ENCODE measurements around the gene GRAMD1B. TPM values are rescaled to one million over a fixed set of nuclear protein-coding genes. Genes with fewer than 3 reads are reported as not detected.
"Not testable (repeated sequence)": the region's sequence is repeated elsewhere in the genome, so short reads cannot be mapped to it uniquely, and the experiment has no call there.

The GRAMD1B gene
- total RNA-seq, 2 experiments from 2014 or later = 16.1 to 21.8 TPM

- Mint-ChIP-seq H3K4me3 (no peak overlapping the region), H3K27me3 (no peaks in the 10 kb centered on the region), H3K4me1 (ENCODE audit: low read depth) (peaks cover 6% of the 10 kb centered on the region), H3K27ac (no peak overlapping the region), H3K36me3 (ENCODE audit: low read depth) (no peaks in the 10 kb centered on the region), H3K9me3 (no peaks in the 10 kb centered on the region)
- no peak overlapping the region for H3K4me3 ChIP-seq (ENCODE audit: low read length)
- ATAC-seq (ENCODE audit: poor library complexity) = peak; percentile 99
- H3K9me3 ChIP-seq (ENCODE audit: control insufficient read depth in 1 of 2, insufficient read depth in 1 of 2, low read length in 2 of 2) = no peaks in the 10 kb centered on the region
- peak; percentile 85 for TF ChIP-seq CTCF (IDR thresholded peaks at IDR 0.05)
- H3K36me3 ChIP-seq (ENCODE audit: insufficient read depth, low read length) = no peaks in the 10 kb centered on the region
- ChIA-PET CTCF (interaction anchor here (0.9 to 1.4 kb wide), 4 partner anchors 9 to 104 kb away, joined by 3 to 4 read pairs (median 3); no protein-coding TSS in a partner anchor), POLR2A (no interaction called here)
- DNase-seq = peak; percentile 35 to 83 (median 52)
- peaks cover 4% of the 10 kb centered on the region for H3K4me1 ChIP-seq (ENCODE audit: insufficient read depth, low read length)
- no peaks in the 10 kb centered on the region for H3K27me3 ChIP-seq (ENCODE audit: control insufficient read depth in 1 of 2, insufficient read depth in 2 of 2, low read length in 2 of 2)
- no peak overlapping the region for H3K27ac ChIP-seq (ENCODE audit: low read depth in 1 of 2, low read length in 2 of 2)
- intact Hi-C loops (cut with DNase I, micrococcal nuclease) = loop anchor here (2.0 kb wide), 1 partner anchor 66 kb away; no protein-coding TSS in a partner anchor
Observed at GRCh38 chr11:123511037-123511870, 81.2 kb downstream of the GRAMD1B start.

GRCh38 chr11:123513309-123513708 is 83.2 kb downstream of the GRAMD1B start:
- H3K9me3 Mint-ChIP-seq; ATAC-seq (ENCODE audit: poor library complexity); H3K4me3 ChIP-seq (ENCODE audit: low read length); H3K4me3 Mint-ChIP-seq; H3K36me3 Mint-ChIP-seq (ENCODE audit: low read depth); H3K36me3 ChIP-seq (ENCODE audit: insufficient read depth, low read length); DNase-seq; H3K27ac ChIP-seq (ENCODE audit: low read depth in 1 of 2, low read length in 2 of 2); H3K27me3 Mint-ChIP-seq; H3K27me3 ChIP-seq (ENCODE audit: control insufficient read depth in 1 of 2, insufficient read depth in 2 of 2, low read length in 2 of 2); intact Hi-C loops (cut with DNase I, micrococcal nuclease); POLR2A ChIA-PET; H3K9me3 ChIP-seq (ENCODE audit: control insufficient read depth in 1 of 2, insufficient read depth in 1 of 2, low read length in 2 of 2); H3K27ac Mint-ChIP-seq: not testable (repeated sequence)
- peaks cover 19% of the 10 kb centered on the region for H3K4me1 Mint-ChIP-seq (ENCODE audit: low read depth)
- H3K4me1 ChIP-seq (ENCODE audit: insufficient read depth, low read length) = peaks cover 14% of the 10 kb centered on the region
- CTCF ChIA-PET = interaction anchor here (0.9 kb wide), 1 partner anchor 12 kb away, joined by 3 read pairs; no protein-coding TSS in a partner anchor

GRCh38 chr11:123516238-123516637 is 86.2 kb downstream of the GRAMD1B start:
- H3K9me3 ChIP-seq (ENCODE audit: control insufficient read depth in 1 of 2, insufficient read depth in 1 of 2, low read length in 2 of 2) = peaks cover 3 to 16% of the 10 kb centered on the region in 2 experiments
- no peaks in the 10 kb centered on the region for H3K36me3 ChIP-seq (ENCODE audit: insufficient read depth, low read length)
- no peak for DNase-seq
- peaks cover 10% of the 10 kb centered on the region for H3K4me1 ChIP-seq (ENCODE audit: insufficient read depth, low read length)
- no peak overlapping the region for H3K27ac ChIP-seq (ENCODE audit: low read depth in 1 of 2, low read length in 2 of 2)
- CTCF ChIA-PET = no interaction called here
- H3K4me1 Mint-ChIP-seq (ENCODE audit: low read depth) = peaks cover 14% of the 10 kb centered on the region
- no peak overlapping the region for H3K27ac Mint-ChIP-seq
- POLR2A ChIA-PET = no interaction called here
- H3K27me3 Mint-ChIP-seq = no peaks in the 10 kb centered on the region
- TF ChIP-seq CTCF (IDR thresholded peaks at IDR 0.05) = no peak
- intact Hi-C loops (cut with DNase I, micrococcal nuclease) = no loop called here
- no peaks in the 10 kb centered on the region for H3K9me3 Mint-ChIP-seq
- H3K4me3 Mint-ChIP-seq = no peak overlapping the region
- H3K36me3 Mint-ChIP-seq (ENCODE audit: low read depth) = no peaks in the 10 kb centered on the region
- H3K27me3 ChIP-seq (ENCODE audit: control insufficient read depth in 1 of 2, insufficient read depth in 2 of 2, low read length in 2 of 2) = no peaks in the 10 kb centered on the region
- no peak overlapping the region for H3K4me3 ChIP-seq (ENCODE audit: low read length)
- ATAC-seq (ENCODE audit: poor library complexity) = no peak

All from CD4-positive, alpha-beta T cell (primary cell).